ENCODE results near the gene TEX2. TPM values are rescaled to one million over a fixed set of nuclear protein-coding genes. Genes with fewer than 3 reads are reported as not detected.
"Not testable (repeated sequence)": the region's sequence is repeated elsewhere in the genome, so short reads cannot be mapped to it uniquely, and the experiment has no call there.

The TEX2 gene
- total RNA-seq, 1 donor from 2014 or later, result 11.6 TPM

DNA sequence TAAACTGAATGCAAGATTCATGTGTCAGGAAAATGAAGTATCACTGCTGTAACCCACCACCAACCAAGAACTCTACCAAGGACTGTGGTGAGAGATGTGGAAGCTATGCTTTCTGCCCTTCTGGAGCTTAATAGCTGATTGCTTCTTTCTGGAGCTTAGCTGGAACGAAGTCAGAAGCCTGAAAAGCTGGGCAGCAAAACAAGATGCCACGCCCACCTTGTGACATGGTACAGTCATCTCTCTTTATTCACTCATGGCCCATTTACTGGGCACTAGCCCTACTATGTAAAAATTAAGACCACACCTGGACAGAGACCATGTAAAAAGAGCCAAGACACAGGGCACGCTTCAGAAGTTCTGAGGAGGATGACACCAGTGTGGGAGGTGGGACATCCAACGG lies 48.1 kb downstream of the TEX2 start:
- TF ChIP-seq, protein P1, sequence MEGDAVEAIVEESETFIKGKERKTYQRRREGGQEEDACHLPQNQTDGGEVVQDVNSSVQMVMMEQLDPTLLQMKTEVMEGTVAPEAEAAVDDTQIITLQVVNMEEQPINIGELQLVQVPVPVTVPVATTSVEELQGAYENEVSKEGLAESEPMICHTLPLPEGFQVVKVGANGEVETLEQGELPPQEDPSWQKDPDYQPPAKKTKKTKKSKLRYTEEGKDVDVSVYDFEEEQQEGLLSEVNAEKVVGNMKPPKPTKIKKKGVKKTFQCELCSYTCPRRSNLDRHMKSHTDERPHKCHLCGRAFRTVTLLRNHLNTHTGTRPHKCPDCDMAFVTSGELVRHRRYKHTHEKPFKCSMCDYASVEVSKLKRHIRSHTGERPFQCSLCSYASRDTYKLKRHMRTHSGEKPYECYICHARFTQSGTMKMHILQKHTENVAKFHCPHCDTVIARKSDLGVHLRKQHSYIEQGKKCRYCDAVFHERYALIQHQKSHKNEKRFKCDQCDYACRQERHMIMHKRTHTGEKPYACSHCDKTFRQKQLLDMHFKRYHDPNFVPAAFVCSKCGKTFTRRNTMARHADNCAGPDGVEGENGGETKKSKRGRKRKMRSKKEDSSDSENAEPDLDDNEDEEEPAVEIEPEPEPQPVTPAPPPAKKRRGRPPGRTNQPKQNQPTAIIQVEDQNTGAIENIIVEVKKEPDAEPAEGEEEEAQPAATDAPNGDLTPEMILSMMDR (conservative IDR thresholded peaks at IDR 0.05; ENCODE audit: low read depth, low read length), result no peak
- H3K4me3 ChIP-seq (ENCODE audit: low read depth, low read length), result no peak overlapping the region
- no peak for DNase-seq (ENCODE audit: low read depth)

DNA sequence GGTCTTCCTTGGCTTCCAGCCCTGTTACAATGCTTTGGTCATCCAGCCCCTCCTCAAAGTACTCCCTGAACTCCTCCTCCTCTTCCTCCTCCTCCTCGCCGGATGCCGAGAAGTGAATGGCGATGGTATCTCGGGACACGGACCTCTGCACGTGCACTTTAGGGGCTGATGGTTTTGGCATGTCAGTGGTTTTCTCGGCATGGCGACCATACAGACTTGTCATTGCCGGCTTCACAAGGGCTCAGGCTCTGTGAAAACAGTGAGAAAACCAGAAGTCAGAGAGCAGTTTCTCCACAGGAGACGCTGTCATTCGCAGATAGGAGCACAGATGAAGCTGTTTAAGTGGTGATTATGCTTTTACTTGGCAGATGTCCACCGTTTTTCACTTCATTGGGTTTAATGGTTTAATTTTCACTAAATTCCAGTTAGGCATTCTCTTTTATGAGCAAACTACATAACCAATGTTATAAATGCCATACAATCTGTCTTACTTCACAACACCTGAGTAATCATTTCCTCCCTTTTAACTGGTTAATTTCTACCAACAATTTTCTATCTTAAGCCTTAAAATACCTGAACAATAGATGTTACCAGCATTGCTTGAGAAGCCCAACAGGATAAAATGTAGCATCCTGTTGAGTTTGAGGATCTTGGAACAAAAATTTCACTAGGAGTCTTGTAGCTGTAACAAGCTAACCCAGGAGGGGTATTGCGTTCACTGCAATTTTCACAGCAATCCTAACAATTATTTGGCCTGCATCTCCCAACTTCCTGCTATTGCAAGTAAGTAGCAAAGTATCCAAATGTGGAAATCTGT lies 48.9 kb downstream of the TEX2 start:
- peak; percentile 85 for DNase-seq (ENCODE audit: low read depth)

DNA sequence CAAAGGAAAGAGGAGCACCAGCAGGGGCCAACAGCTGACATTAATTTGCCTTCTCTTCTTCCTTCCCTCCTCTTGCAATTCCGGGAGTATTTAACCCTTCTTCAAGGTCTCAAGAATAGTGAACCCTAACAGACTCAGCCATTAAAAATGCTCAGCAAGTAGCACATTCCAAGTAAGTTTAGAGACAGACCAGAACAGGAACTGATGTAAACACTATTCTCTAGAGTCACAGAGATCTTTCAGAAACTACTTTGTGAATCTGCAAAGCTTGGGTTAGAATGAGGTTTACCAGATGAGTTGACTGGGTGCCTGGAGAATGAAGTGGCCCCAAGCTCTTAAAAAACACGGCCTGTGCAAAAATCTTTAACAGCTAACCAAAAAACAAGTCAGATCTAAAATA lies 50.9 kb downstream of the TEX2 start:
- H3K4me3 ChIP-seq (ENCODE audit: low read depth, low read length), result no peak overlapping the region
- DNase-seq (ENCODE audit: low read depth), result no peak
- TF ChIP-seq, protein P1 (conservative IDR thresholded peaks at IDR 0.05; ENCODE audit: low read depth, low read length), result no peak

More for the DNA sequence above, 48.9 kb downstream of the TEX2 start:
- no peak overlapping the region for H3K4me3 ChIP-seq (ENCODE audit: low read depth, low read length)
- TF ChIP-seq, protein P1 (conservative IDR thresholded peaks at IDR 0.05; ENCODE audit: low read depth, low read length), result peak; percentile 39

DNA sequence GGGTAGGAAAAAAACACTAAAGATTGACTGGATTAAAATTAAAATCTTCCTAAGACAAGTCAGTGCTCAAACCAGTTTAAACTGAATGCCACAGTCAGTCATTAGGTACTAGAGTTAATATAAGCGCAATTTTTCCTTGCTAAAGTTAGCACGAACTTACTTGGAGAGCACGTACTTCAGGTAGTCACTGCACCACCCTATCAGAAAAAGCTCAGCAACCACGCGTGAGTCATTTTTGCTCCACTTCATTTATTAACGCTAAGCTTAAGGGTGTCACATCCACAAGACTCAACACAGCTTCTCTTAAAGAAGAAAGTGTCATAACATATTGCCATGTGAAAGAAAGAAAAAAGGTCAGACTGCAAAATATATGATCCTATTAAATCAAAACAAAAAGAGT lies 53.1 kb downstream of the TEX2 start:
- TF ChIP-seq, protein P1 (conservative IDR thresholded peaks at IDR 0.05; ENCODE audit: low read depth, low read length), result no peak
- DNase-seq (ENCODE audit: low read depth), result no peak
- H3K4me3 ChIP-seq (ENCODE audit: low read depth, low read length), result no peak overlapping the region

DNA sequence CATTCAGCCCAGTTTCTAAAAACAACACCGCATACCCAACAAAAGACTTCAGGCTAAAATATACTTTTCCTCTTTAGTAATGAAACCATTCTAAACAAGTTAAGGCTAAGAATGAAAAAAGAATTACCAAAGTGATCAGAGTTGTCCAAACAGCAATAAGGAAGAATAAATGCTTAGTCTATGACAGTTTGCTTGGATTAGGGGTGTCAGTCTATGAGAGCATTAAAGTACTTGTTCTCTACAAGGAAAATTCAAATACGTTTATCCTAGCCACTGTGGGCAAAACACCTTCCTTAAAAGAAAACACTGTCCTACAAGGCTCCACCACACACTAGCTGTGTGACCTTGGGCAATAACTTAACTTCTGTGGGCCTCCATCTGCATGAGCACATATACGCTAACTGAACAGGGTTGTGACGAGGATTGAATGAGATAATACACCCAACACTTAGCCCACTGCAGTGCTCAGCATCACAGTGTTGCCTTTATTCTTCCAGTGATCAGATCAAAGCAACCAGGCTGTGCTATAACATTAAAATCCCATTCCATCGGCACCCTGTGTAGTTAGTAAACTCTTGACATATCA lies 53.6 kb downstream of the TEX2 start:
- TF ChIP-seq, protein P1 (conservative IDR thresholded peaks at IDR 0.05; ENCODE audit: low read depth, low read length), result no peak
- no peak overlapping the region for H3K4me3 ChIP-seq (ENCODE audit: low read depth, low read length)
- no peak for DNase-seq (ENCODE audit: low read depth)

DNA sequence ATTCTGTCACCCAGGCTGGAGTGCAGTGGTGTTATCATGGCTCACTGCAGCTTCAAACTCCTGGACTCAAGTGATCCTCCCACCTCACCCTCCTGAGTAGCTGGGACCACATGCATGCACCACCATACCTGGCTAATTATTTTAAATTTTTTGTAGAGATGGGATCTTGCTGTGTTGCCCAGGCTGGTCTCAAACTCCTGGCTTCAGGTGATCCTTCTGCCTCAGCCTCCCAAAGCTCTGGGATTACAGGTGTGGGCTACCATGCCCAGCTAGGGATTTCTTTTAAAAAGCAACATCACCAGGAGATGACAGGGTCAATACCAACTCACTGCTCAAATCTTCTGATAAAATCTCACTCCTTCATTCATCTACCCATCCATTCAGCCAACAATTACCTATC lies 54.4 kb downstream of the TEX2 start:
- H3K4me3 ChIP-seq (ENCODE audit: low read depth, low read length); DNase-seq (ENCODE audit: low read depth): not testable (repeated sequence)

DNA sequence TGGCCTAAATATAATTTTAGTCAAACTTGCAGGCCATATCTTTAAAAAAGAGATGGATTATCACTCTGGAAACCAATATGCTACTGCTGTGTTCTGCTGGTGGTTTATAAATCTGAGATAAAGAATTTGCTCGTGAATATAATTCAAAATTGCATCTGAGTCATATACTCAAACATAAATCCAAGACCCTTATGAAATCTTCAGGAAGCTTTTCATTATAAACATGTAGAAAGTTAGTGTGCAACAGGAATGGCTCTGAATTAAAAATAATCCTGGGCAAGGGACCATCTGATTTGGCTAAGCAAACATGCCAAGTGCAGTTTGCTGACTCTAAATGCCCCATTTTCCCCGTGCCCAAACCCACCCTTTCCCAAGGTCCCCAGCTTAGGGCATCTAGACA lies 57.3 kb downstream of the TEX2 start:
- TF ChIP-seq, protein P1 (conservative IDR thresholded peaks at IDR 0.05; ENCODE audit: low read depth, low read length), result no peak
- DNase-seq (ENCODE audit: low read depth), result no peak
- H3K4me3 ChIP-seq (ENCODE audit: low read depth, low read length), result no peak overlapping the region
